ENCODE data around the gene ZKSCAN2.

- TF ChIP-seq CTCF (IDR thresholded peaks at IDR 0.05) = no peak
- no peak for TF ChIP-seq POLR2A (IDR thresholded peaks at IDR 0.05)
Observed at GRCh38 chr16:25250467-25250866, 7.2 kb downstream of the ZKSCAN2 start.

Data from adrenal gland (tissue), 5 donors.